ENCODE measurements around the gene CDKAL1. TPM values are rescaled to one million over a fixed set of nuclear protein-coding genes. Genes with fewer than 3 reads are reported as not detected.

Gene CDKAL1
- total RNA-seq, 1 experiment from 2014 or later, result 20.6 TPM

- no peak for TF ChIP-seq ZNF317 (CRISPR knock-in tag; IDR thresholded peaks at IDR 0.05; ENCODE audit: borderline replicate concordance, low read depth)
- no peak for TF ChIP-seq FOXK1 (CRISPR knock-in tag; IDR thresholded peaks at IDR 0.05)
- TF ChIP-seq RELA (CRISPR knock-in tag; IDR thresholded peaks at IDR 0.05; ENCODE audit: borderline replicate concordance), result no peak
Measured at GRCh38 chr6:21240709-21241108, 706.5 kb downstream of the CDKAL1 start (continued).

GRCh38 chr6:21241231-21242130 lies 707.2 kb downstream of the CDKAL1 start:
- TF ChIP-seq USF2 (CRISPR knock-in tag; IDR thresholded peaks at IDR 0.05) (no peak), FOXJ3 (CRISPR knock-in tag; IDR thresholded peaks at IDR 0.05; ENCODE audit: borderline replicate concordance) (no peak), HMGA2 (CRISPR knock-in tag; IDR thresholded peaks at IDR 0.05) (no peak), USF1 (CRISPR knock-in tag; IDR thresholded peaks at IDR 0.05) (no peak), ZMAT4 (CRISPR knock-in tag; IDR thresholded peaks at IDR 0.05) (no peak), ZBTB21 (CRISPR knock-in tag; IDR thresholded peaks at IDR 0.05; ENCODE audit: borderline replicate concordance) (no peak)
- no peak for ATAC-seq
- ChIA-PET CTCF (no interaction called here), POLR2A (no interaction called here)
- Mint-ChIP-seq H3K4me3 (no peak overlapping the region), H3K36me3 (peaks cover 17% of the 10 kb centered on the region), H3K4me1 (peaks cover 3% of the 10 kb centered on the region; the same call in 1 of the 2 replicates), H3K27me3 (ENCODE audit: low read depth) (no peaks in the 10 kb centered on the region), H3K27ac (no peak overlapping the region), H3K9me3 (peaks cover 32% of the 10 kb centered on the region)
- DNase-seq (ENCODE audit: low spot score), result no peak

- ATAC-seq, result no peak
- no peak for DNase-seq (ENCODE audit: low spot score)
- H3K27ac Mint-ChIP-seq, result no peak overlapping the region
- H3K27me3 Mint-ChIP-seq (ENCODE audit: low read depth), result no peaks in the 10 kb centered on the region; the same call in 1 of the 2 replicates
- H3K4me1 Mint-ChIP-seq, result no peaks in the 10 kb centered on the region
- ChIA-PET CTCF (no interaction called here), POLR2A (interaction anchor here (0.6 kb wide), 1 partner anchor 45 kb away, joined by 6 read pairs; no protein-coding TSS in a partner anchor)
- H3K4me3 Mint-ChIP-seq, result no peak overlapping the region
- no peaks in the 10 kb centered on the region; the same call in 1 of the 2 replicates for H3K36me3 Mint-ChIP-seq
- peaks cover 20% of the 10 kb centered on the region; the same call in 1 of the 2 replicates for H3K9me3 Mint-ChIP-seq
- TF ChIP-seq CREM (CRISPR knock-in tag; IDR thresholded peaks at IDR 0.05) (no peak), EMX1 (CRISPR knock-in tag; IDR thresholded peaks at IDR 0.05) (no peak), SMAD3 (CRISPR knock-in tag; IDR thresholded peaks at IDR 0.05; ENCODE audit: borderline replicate concordance) (no peak), RELA (CRISPR knock-in tag; IDR thresholded peaks at IDR 0.05; ENCODE audit: borderline replicate concordance) (no peak), TEAD4 (CRISPR knock-in tag; IDR thresholded peaks at IDR 0.05) (no peak), HMGA2 (CRISPR knock-in tag; IDR thresholded peaks at IDR 0.05) (no peak), RORB (CRISPR knock-in tag; IDR thresholded peaks at IDR 0.05) (no peak), E2F1 (CRISPR knock-in tag; IDR thresholded peaks at IDR 0.05) (no peak), PRDM15 (CRISPR knock-in tag; IDR thresholded peaks at IDR 0.05) (no peak), ZNF281 (CRISPR knock-in tag; IDR thresholded peaks at IDR 0.05) (no peak), HMGXB4 (CRISPR knock-in tag; IDR thresholded peaks at IDR 0.05) (no peak), NR3C1 (CRISPR knock-in tag; conservative IDR thresholded peaks at IDR 0.05; ENCODE audit: low read depth) (no peak), JAZF1 (CRISPR knock-in tag; IDR thresholded peaks at IDR 0.05) (no peak)
Measured at GRCh38 chr6:21244897-21245470, 710.7 kb downstream of the CDKAL1 start.
